HG02759 (cell line): ENCODE measurements around the gene JAM3.

Experiments
- ATAC-seq: cut with Tn5 transposase; IDR thresholded peaks from one replicate; pipeline ENCODE4 v1.9.1; 2021; ENCODE audit warnings: mild to moderate bottlenecking, moderate library complexity; ENCODE audit not compliant: unreplicated experiment

JAM3 gene

GRCh38 chr11:134140961-134141490 lies 72.2 kb downstream of the JAM3 start:
- no peak for ATAC-seq

DNA sequence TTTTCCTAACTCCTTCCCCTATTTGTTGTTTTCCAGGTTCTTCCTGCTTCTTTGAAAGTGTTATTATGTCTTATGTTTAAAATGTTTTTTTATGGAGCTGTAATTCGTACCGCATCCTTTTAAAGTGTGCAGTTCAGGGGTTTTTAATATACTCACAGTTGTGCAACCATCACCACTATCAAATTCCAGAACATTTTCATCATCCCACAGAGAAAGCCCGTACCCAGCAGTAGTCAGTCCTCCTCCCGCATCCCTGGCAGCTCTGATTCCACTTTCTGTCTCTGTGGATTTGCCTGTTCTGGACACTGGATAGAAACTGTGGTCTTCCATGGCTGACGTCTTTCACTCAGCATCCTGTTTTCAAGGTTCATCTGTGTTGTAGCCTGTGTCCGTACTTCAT lies 73.7 kb downstream of the JAM3 start:
- no peak for ATAC-seq

DNA sequence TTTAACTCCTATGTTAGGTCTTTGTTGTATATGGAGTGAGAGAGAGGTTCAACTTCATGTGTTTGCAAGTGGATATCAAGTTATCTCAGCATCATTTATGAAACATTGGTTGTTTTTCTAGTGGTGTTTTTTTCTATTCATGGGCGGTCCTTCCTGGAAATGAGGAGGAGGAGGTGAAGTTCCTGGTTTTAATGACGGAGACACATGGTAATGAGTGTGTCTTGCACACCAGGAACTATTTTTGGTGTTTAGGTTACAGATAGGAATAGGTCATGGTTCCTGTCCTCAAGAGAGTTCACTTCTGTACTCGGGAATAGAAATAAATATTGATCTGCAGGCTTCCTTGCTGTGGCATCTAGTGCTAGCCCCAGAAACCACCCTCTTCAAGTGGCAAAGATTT lies 74.9 kb downstream of the JAM3 start:
- ATAC-seq = no peak

- ATAC-seq = no peak
Observed at GRCh38 chr11:134144744-134145143, 75.9 kb downstream of the JAM3 start.

DNA sequence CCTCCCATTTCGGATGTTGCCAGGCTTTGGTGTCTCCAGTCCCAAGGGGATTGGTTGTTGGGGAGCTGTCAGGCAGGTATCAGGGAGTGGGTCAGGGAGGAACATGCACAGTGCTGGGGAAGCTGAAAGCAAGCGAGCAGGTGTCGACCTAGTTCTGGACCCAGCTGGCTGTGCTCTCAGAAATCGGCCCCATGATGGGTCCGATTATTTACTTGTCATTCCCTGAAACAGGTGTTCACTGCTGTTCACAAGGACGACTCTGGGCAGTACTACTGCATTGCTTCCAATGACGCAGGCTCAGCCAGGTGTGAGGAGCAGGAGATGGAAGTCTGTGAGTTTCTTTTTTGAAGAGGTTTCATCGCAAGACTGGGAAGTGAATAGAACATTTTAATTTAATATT lies 76.8 kb downstream of the JAM3 start:
- no peak for ATAC-seq

GRCh38 chr11:134146598-134146997 lies 77.7 kb downstream of the JAM3 start:
- no peak for ATAC-seq

DNA sequence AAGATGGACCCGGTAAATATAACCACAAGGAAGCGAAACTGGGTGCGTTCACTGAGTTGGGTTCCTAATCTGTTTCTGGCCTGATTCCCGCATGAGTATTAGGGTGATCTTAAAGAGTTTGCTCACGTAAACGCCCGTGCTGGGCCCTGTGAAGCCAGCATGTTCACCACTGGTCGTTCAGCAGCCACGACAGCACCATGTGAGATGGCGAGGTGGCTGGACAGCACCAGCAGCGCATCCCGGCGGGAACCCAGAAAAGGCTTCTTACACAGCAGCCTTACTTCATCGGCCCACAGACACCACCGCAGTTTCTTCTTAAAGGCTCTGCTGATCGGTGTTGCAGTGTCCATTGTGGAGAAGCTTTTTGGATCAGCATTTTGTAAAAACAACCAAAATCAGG lies 80.5 kb downstream of the JAM3 start:
- ATAC-seq = no peak

- ATAC-seq = no peak
Observed at GRCh38 chr11:134150195-134150903, 81.5 kb downstream of the JAM3 start.

DNA sequence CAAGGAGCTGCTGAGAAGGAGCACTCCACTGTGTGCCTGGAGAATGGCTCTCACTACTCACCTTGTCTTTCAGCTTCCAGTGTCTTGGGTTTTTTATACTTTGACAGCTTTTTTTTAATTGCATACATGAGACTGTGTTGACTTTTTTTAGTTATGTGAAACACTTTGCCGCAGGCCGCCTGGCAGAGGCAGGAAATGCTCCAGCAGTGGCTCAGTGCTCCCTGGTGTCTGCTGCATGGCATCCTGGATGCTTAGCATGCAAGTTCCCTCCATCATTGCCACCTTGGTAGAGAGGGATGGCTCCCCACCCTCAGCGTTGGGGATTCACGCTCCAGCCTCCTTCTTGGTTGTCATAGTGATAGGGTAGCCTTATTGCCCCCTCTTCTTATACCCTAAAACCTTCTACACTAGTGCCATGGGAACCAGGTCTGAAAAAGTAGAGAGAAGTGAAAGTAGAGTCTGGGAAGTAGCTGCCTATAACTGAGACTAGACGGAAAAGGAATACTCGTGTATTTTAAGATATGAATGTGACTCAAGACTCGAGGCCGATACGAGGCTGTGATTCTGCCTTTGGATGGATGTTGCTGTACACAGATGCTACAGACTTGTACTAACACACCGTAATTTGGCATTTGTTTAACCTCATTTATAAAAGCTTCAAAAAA lies 82.3 kb downstream of the JAM3 start:
- ATAC-seq = no peak

- ATAC-seq = no peak
Observed at GRCh38 chr11:134152696-134153095, 83.8 kb downstream of the JAM3 start.

DNA sequence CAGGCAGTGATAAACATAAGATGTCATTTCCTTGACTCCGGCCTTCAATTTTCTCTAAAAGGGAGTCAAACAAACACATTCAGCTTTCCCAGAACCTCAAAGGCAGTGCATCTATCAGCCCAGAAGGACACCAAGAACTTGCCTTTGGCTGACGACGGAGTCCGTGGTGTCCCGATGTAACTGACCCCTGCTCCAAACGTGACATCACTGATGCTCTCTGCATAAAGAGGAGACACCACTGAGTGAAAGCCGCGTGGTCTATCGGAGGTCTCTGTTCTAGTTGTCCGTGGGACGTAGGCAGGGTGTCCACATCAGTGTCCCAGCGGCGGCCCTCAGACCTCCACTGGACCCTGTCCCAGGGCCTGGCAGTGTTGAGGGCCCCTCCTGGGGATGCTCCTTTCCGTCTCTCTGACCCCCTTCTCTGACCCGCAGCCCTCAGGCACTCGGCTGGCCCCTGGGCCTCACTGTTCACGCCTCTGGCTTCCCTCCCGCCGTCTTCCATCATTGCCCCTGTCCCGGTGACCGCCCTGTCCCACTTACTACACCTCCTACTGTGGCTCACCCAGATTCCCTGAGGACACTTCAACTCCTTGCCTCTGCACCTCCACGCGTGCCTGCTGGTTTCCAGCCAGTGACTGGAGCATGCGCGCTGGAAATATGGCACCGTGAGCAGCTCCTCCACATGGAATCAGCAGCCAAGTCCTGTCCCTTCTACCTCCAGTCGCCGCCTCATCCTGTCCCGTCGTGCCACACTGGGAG lies 84.5 kb downstream of the JAM3 start:
- ATAC-seq = no peak

DNA sequence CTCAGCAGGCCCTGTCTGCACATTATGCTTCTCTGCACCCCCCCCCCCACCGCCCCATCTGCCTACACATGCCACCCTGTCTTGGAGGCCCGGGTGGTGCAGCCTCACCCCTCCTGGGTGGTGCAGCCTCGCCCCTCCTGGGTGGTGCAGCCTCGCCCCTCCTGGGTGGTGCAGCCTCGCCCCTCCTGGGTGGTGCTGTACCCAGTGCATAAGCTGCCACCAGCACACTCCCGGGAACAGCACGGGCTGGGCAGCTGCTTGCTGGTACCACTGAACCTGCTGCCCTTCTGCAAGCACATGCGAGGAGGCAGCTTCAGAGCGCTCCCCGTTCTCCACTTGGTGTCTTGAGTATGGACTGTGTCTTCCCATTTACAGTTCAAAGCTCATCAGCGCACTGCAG lies 85.6 kb downstream of the JAM3 start:
- no peak for ATAC-seq

- ATAC-seq = no peak
Observed at GRCh38 chr11:134155456-134155855, 86.6 kb downstream of the JAM3 start.

DNA sequence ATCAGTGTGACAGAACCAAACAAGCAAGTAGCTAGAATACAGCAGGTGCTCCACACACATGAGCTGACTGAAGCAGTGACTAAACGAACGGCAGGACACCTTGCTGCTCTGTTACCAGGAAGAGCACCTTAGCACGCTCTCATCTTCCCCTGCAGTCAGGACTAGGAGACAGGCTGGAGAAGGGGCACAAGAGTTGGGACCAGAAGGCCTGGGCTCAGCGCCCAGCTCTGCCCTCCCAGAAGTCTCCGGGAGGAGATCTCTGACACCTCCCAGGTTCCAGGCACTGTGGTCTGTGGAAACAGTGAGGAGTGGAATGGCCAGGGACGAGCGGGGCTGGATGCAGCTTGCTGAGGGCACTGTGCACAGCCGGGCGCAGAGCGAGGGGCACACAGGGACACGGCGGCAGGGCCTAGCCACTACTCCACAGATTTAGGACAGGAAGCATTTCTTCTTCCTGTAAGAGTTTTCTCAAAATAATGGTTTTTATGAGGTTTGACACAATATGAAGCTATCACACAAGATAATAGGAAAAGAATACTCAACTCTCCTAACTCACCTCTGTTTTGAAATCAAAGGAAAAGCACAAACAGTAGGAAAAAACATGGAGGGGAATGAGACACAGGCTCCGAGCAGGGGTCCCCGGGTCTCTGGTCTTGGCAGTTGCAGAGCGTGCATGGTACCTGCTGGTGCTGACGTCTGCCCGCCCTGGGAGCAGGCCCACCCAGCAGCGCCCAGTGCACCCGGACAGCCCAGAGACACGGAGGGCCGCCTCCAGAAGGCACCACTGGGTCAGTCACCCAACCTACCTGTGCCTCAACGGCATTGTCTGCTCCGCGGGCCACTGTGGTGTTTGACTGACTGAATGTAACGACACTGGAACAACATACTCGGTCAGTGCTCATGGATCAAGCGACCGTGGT lies 87.3 kb downstream of the JAM3 start:
- ATAC-seq = no peak

- ATAC-seq = no peak
Observed at GRCh38 chr11:134157451-134157850, 88.6 kb downstream of the JAM3 start.

GRCh38 chr11:134158023-134158422 lies 89.2 kb downstream of the JAM3 start:
- no peak for ATAC-seq

- ATAC-seq = no peak
Observed at GRCh38 chr11:134159652-134160051, 90.8 kb downstream of the JAM3 start.

DNA sequence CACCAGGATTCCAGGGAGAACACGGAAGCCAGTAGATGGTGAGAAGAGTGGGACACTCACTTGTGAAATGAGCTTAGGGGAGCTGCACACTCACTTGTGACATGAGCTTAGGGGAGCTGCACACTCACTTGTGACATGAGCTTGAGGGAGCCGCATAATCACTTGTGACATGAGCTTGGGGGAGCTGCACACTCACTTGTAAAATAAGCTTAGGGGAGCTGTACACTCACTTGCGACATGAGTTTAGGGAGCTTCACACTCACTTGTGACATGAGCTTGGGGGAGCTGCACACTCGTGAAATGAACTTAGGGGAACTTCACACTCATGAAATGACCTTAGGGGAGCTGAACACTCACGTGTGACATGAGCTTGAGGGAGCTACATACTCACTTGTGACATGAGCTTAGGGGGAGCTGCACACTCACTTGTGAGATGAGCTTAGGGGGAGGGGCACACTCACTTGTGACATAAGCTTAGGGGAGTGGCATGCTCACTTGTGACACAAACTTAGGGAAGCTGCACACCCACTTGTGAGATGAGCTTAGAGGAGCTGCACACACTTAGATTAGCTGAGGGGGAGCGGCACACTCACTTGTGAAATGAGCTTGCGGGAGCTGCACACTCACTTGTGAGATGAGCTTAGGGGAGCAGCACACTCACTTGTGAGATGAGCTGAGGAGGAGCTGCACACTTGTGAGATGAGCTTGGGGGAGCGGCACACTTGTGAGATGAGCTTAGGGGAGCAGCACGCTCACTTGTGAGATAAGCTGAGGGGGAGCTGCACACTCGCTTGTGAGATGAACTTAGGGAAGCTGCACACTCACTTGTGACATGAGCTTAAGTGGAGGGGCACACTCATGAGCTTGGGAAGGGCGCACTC lies 95.9 kb downstream of the JAM3 start:
- no peak for ATAC-seq

- ATAC-seq = no peak
Observed at GRCh38 chr11:134170177-134170918, 101.5 kb downstream of the JAM3 start.
